HG03571 (cell line): ENCODE results near the gene MRPL17.

Experiments
- ATAC-seq: cut with Tn5 transposase; IDR thresholded peaks from one replicate; pipeline ENCODE4 v1.9.1; 2021; ENCODE audit not compliant: unreplicated experiment

The MRPL17 gene

GRCh38 chr11:6655020-6655789 is 27.9 kb downstream of the MRPL17 start:
- no peak for ATAC-seq

GRCh38 chr11:6654281-6655019 is 28.7 kb downstream of the MRPL17 start:
- no peak for ATAC-seq

- ATAC-seq = no peak
Observed at GRCh38 chr11:6653656-6654055, 29.5 kb downstream of the MRPL17 start.

- ATAC-seq = no peak
Observed at GRCh38 chr11:6653097-6653496, 30.0 kb downstream of the MRPL17 start.

- ATAC-seq = no peak
Observed at GRCh38 chr11:6652182-6652581, 31.0 kb downstream of the MRPL17 start.

- ATAC-seq = no peak
Observed at GRCh38 chr11:6650980-6651379, 32.2 kb downstream of the MRPL17 start.

- no peak for ATAC-seq
Observed at GRCh38 chr11:6650104-6650503, 33.0 kb downstream of the MRPL17 start.

- ATAC-seq = no peak
Observed at GRCh38 chr11:6648501-6648900, 34.6 kb downstream of the MRPL17 start.

GRCh38 chr11:6647836-6648235 is 35.3 kb downstream of the MRPL17 start:
- ATAC-seq = no peak

GRCh38 chr11:6646918-6647679 is 36.0 kb downstream of the MRPL17 start:
- peak; percentile 94 for ATAC-seq

GRCh38 chr11:6646576-6646917 is 36.6 kb downstream of the MRPL17 start:
- ATAC-seq = no peak

GRCh38 chr11:6646071-6646470 is 37.1 kb downstream of the MRPL17 start:
- ATAC-seq = no peak

- no peak for ATAC-seq
Observed at GRCh38 chr11:6642957-6643356, 40.2 kb downstream of the MRPL17 start.

- ATAC-seq = no peak
Observed at GRCh38 chr11:6640985-6641701, 42.0 kb downstream of the MRPL17 start.

GRCh38 chr11:6640036-6640984 is 42.8 kb downstream of the MRPL17 start:
- ATAC-seq = no peak

GRCh38 chr11:6638429-6638828 is 44.7 kb downstream of the MRPL17 start:
- no peak for ATAC-seq

- ATAC-seq = no peak
Observed at GRCh38 chr11:6637871-6638270, 45.3 kb downstream of the MRPL17 start.

- ATAC-seq = no peak
Observed at GRCh38 chr11:6636480-6636879, 46.7 kb downstream of the MRPL17 start.

- ATAC-seq = no peak
Observed at GRCh38 chr11:6635082-6635932, 47.8 kb downstream of the MRPL17 start.
